ENCODE measurements around the gene CHTF18. TPM values are rescaled to one million over a fixed set of nuclear protein-coding genes. Genes with fewer than 3 reads are reported as not detected.
"Not testable (repeated sequence)": the region's sequence is repeated elsewhere in the genome, so short reads cannot be mapped to it uniquely, and the experiment has no call there.

CHTF18 gene
- total RNA-seq, 1 donor from 2014 or later = 142 TPM

DNA sequence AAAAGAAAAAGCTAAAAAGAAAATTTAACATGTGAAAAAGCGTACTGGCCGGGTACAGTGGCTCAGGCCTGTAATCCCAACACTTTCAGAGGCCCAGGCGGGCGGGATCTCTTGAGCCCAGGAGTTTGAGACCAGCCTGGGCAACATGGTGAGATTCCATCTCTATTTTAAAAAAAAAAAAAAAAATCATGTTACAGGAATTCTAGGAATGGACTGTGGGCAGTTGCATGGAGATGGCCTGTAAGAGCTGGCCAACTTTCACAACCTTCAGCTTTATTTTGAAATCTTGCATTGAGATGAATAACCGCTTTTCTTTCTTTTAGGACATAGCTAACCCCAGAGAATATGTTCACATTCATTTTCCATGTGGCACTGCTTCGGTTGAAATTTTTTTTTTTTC lies 39.4 kb upstream of the CHTF18 start:
- intact Hi-C loops (cut with micrococcal nuclease) = loop anchor here (10.0 kb wide), 1 partner anchor 226 kb away; the partner anchor contains the start of gene LMF1
- no peaks in the 10 kb centered on the region for H3K9me3 Mint-ChIP-seq
- no peaks in the 10 kb centered on the region for H3K36me3 Mint-ChIP-seq (ENCODE audit: low read depth)
- no peak overlapping the region for H3K27ac Mint-ChIP-seq
- no peaks in the 10 kb centered on the region for H3K4me1 Mint-ChIP-seq (ENCODE audit: low read depth)
- H3K27me3 Mint-ChIP-seq (ENCODE audit: insufficient read depth) = peaks cover 2% of the 10 kb centered on the region
- H3K4me3 Mint-ChIP-seq = no peak overlapping the region
- no peak for DNase-seq (ENCODE audit: low spot score)

DNA sequence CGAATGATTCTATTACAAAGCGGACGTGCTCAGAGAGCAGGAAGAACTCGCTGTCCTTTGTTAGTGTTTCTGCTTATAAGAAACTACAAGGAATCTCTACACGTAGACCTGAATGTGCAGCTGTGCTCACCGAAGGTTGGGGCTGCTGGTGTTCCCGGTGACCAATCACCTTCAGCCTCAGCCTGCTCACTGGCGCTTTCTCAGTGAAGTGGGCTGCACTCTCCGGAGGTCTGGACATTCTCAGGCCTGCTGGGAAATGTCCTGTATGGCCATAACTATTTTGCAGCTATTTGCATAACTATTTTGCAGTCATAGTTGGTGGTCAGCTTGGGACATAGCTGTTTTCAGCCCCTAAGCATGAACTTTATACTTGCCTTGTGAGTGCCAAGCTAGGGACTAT lies 37.9 kb upstream of the CHTF18 start:
- Mint-ChIP-seq H3K27me3 (ENCODE audit: insufficient read depth) (peaks cover 2% of the 10 kb centered on the region), H3K36me3 (ENCODE audit: low read depth) (no peaks in the 10 kb centered on the region), H3K4me1 (ENCODE audit: low read depth) (no peaks in the 10 kb centered on the region), H3K27ac (no peak overlapping the region), H3K9me3 (no peaks in the 10 kb centered on the region), H3K4me3 (no peak overlapping the region)
- no peak for DNase-seq (ENCODE audit: low spot score)
- intact Hi-C loops (cut with micrococcal nuclease) = no loop called here

DNA sequence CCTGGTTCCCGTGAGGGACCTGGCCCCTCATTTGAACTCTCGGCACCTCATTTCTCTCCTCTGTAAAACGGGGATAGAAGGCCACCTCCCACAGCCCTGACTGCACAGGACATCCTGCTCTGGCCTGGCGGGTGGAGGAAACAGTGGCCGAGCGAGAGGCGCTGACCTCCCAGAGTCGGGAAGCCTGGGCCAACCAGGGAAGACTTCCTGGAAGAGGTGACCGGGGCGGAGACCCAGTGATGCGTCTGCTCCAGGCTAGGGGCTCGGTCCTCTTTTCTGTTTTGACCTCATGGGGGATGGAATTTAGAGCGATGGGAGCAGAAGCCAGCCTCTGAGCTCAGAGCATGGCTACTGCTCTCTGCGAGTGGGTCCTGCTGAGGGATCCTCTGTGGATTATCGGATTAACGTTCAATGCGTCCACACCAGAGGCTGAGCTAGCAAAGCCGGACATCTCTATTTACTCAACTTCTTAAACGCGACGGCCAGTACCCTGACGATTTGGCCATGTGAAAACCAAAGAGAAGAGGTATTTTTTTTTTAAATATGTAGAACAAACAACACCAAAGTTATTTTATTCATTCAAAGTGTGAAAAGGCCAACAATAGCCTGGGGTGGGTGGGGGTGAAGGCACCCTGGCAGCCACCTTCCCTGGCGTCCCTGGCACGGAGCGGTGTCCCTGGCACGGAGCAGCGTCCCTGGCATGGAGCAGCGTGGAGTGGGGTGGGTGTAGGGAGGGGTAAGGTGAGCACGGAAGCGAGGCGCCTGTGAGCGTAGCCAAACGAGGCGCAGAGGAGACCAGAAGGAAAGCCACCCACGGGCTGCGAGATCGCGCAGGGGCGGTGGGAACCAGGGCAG lies 37.0 kb upstream of the CHTF18 start:
- H3K9me3 Mint-ChIP-seq = no peaks in the 10 kb centered on the region
- intact Hi-C loops (cut with micrococcal nuclease) = no loop called here

DNA sequence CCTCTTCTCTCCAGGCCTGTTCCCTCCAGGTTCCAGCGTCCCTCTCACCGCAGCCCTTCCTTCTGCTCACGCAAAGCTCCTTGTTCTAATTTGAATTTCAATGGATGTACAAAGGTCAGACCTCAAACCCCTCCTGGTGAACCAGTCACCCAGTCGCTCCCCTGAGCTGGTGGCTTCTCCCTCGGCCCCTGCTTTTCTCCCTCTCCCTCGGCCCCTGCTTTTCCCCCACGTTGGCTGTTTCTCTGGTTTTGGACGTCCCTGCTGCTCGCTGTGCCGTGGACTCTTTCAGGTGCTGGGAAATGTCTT lies 36.5 kb upstream of the CHTF18 start:
- intact Hi-C loops (cut with micrococcal nuclease) = no loop called here
- Mint-ChIP-seq H3K9me3 (no peaks in the 10 kb centered on the region), H3K4me3 (no peak overlapping the region)

More for the DNA sequence above, 37.0 kb upstream of the CHTF18 start:
- no peak overlapping the region for H3K27ac Mint-ChIP-seq
- DNase-seq (ENCODE audit: low spot score) = no peak
- no peaks in the 10 kb centered on the region for H3K4me1 Mint-ChIP-seq (ENCODE audit: low read depth)
- peaks cover 5% of the 10 kb centered on the region for H3K27me3 Mint-ChIP-seq (ENCODE audit: insufficient read depth)
- no peaks in the 10 kb centered on the region for H3K36me3 Mint-ChIP-seq (ENCODE audit: low read depth)
- H3K4me3 Mint-ChIP-seq = no peak overlapping the region

DNA sequence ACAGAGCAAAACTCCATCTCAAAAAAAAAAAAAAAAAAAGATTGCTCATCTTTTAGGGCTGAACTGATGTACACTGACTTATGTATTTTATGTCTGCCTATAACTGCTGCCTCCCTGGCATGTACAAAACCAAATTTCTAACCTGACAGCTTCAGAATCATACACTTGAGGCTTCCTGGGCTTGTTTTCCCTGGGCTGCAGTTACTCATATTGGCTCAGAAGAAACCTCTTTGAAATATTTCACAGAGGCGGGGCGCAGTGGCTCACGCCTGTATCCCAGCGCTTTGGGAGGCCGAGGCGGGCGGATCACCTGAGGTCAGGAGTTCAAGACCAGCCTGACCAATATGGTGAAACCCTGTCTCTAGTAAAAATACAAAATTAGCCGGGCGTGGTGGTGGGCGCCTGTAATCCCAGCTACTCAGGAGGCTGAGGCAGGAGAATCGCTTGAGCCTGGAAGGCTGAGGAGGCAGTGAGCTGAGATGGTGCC lies 34.3 kb upstream of the CHTF18 start:
- H3K27me3 Mint-ChIP-seq (ENCODE audit: insufficient read depth); H3K4me1 Mint-ChIP-seq (ENCODE audit: low read depth); H3K27ac Mint-ChIP-seq; DNase-seq (ENCODE audit: low spot score); H3K4me3 Mint-ChIP-seq; intact Hi-C loops (cut with micrococcal nuclease); H3K9me3 Mint-ChIP-seq; H3K36me3 Mint-ChIP-seq (ENCODE audit: low read depth): not testable (repeated sequence)

More for the DNA sequence above, 36.5 kb upstream of the CHTF18 start:
- Mint-ChIP-seq H3K4me1 (ENCODE audit: low read depth) (no peaks in the 10 kb centered on the region), H3K27ac (no peak overlapping the region), H3K36me3 (ENCODE audit: low read depth) (no peaks in the 10 kb centered on the region), H3K27me3 (ENCODE audit: insufficient read depth) (peaks cover 5% of the 10 kb centered on the region)
- DNase-seq (ENCODE audit: low spot score) = no peak

DNA sequence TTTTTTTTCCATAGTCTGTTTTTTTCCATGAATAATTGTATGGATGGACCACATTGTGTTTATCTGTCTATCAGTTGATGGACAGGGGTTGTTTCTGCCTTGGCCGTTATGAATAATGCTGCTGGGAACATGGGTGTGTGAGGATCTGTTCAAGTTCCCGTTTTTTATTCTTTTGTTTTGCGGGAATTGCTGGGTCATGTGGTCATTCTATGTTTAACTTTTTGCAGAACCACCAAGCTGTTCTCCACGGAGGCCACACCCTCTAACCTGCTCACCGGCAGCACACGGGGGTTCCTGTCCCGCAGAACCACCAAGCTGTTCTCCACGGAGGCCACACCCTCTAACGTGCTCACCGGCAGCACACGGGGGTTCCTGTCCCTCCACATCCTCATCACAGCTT lies 33.8 kb upstream of the CHTF18 start:
- Mint-ChIP-seq H3K27me3 (ENCODE audit: insufficient read depth) (peaks cover 9% of the 10 kb centered on the region), H3K4me3 (no peak overlapping the region), H3K36me3 (ENCODE audit: low read depth) (no peaks in the 10 kb centered on the region), H3K27ac (no peak overlapping the region), H3K9me3 (no peaks in the 10 kb centered on the region), H3K4me1 (ENCODE audit: low read depth) (no peaks in the 10 kb centered on the region)
- intact Hi-C loops (cut with micrococcal nuclease) = no loop called here
- DNase-seq (ENCODE audit: low spot score) = no peak

DNA sequence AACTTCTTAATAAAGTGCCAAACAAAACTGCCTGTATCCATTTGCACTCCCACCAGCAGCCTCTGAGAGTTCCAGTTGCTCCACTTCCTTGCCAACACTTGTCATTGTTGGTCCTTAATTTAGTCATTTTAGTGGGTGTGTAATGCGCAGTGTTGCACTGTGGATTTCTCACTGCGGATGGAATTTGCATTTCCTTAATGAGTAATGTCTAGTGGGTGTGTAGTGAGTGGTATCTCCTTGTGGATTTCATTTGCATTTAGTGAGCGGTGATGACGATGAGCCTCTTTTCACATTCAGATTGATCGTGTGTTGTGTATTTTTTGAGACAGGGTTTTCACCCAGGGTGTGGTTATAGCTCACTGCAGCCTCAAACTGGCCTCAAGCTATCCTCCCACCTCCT lies 32.0 kb upstream of the CHTF18 start:
- Mint-ChIP-seq H3K27ac (no peak overlapping the region), H3K27me3 (ENCODE audit: insufficient read depth) (peaks cover 7% of the 10 kb centered on the region), H3K9me3 (no peaks in the 10 kb centered on the region), H3K4me1 (ENCODE audit: low read depth) (no peaks in the 10 kb centered on the region), H3K36me3 (ENCODE audit: low read depth) (no peaks in the 10 kb centered on the region), H3K4me3 (no peak overlapping the region)
- DNase-seq (ENCODE audit: low spot score) = no peak
- intact Hi-C loops (cut with micrococcal nuclease) = no loop called here

DNA sequence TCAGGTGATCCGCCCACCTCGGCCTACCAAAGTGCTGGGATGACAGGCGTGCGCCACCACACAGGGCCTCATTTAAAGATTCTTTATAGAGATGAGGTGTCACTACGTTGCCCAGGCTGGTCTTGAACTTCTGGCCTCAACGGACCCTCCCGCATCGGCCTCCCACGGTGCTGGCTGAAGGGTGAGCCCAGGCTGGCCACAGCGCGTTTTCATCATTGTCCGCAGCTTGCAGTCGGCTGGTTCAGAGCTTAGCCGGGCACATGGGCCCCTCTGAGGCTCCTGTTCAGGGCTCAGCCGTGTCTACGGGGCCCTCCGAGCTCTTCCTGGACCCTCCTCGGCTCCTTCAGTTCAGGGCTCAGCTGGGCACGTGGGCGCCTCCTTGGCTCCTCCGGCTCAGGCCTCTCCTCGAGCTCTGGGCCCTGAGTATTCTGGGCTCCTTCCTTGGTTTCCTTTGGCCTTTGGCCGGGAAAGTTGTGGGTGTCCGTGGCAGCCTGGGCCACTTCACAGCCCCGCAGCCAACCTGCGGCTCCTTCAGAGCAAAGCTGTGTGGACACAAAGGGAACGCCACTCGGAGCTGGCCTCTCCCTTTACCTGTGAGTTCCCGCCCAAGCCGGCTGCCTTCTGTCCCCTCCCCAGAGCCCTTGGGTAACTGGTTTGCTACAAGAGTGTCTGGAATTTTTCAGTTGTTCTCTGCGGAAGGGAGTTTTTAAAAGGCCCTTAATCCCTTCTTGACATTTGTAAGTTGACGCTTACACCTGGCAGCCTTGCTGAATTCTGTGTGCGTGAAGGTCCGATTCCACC lies 29.1 kb upstream of the CHTF18 start:
- no peaks in the 10 kb centered on the region for H3K9me3 Mint-ChIP-seq
- H3K4me1 Mint-ChIP-seq (ENCODE audit: low read depth) = no peaks in the 10 kb centered on the region
- H3K27ac Mint-ChIP-seq = no peak overlapping the region
- intact Hi-C loops (cut with micrococcal nuclease) = no loop called here
- H3K36me3 Mint-ChIP-seq (ENCODE audit: low read depth) = no peaks in the 10 kb centered on the region
- DNase-seq (ENCODE audit: low spot score) = no peak
- H3K4me3 Mint-ChIP-seq = no peak overlapping the region
- peaks cover 7% of the 10 kb centered on the region for H3K27me3 Mint-ChIP-seq (ENCODE audit: insufficient read depth)

DNA sequence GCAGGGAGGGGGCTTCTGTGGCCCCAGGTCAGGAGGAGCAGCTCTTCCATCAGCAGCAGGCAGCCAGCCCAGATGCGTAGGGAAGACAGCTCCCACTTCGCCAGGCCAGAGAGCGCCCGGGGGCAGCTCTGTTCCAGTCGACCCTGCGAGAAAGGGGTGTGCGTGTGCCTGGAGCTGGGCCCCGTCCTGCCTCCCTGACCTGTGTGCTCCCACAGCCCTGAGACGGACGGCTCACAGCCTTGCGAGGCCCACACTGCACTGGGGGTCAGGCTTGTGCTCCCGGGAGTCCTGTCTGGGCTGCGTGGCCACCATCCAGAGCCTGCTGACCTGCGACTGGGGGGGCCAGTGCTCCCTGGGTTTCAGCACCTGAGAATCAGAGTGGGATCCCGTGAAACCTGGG lies 28.4 kb upstream of the CHTF18 start:
- no peaks in the 10 kb centered on the region for H3K9me3 Mint-ChIP-seq
- no peaks in the 10 kb centered on the region for H3K36me3 Mint-ChIP-seq (ENCODE audit: low read depth)
- DNase-seq (ENCODE audit: low spot score) = no peak
- no peaks in the 10 kb centered on the region for H3K4me1 Mint-ChIP-seq (ENCODE audit: low read depth)
- intact Hi-C loops (cut with micrococcal nuclease) = no loop called here
- H3K27ac Mint-ChIP-seq = no peak overlapping the region
- H3K27me3 Mint-ChIP-seq (ENCODE audit: insufficient read depth) = peaks cover 7% of the 10 kb centered on the region
- no peak overlapping the region for H3K4me3 Mint-ChIP-seq

DNA sequence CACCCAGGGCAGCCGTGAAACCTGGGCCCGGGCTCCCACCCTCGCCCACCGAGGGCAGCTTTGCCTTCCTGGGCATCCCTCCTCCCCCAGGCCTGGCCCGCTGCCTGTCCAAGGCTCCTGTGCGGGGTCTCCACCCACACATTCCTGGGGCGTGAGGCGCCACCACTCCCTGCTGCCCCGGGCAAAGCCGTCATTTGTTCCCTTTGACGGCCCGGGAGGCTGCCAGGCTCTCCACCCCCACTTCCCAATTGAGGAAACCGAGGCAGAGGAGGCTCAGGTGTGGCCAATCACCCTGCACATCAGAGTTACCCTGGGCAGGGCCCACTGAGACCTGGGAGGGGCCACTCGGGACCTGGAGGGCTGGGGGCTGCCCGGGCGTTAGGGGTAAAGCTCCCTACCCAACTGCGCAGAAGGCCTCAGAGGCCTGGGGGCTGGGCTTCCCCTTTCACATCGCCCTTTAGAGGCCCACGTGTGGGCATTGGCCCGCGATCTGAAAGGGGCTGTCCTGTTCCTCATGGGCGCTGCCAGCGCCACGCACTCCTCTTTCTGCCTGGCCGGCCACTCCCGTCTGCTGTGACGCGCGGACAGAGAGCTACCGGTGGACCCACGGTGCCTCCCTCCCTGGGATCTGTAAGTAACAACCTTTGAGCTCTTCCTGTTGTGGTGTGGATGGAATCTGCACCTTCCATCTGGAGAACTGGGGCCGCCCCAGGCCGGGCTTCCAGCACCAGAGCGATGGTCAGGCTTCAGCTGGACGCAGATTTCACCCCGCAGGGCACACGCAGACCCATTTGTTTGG lies 27.7 kb upstream of the CHTF18 start, which contains the start of gene MSLN:
TSS of gene MSLN (plus strand) at position 190 of the 799 bp plus-strand sequence. CDS start 1,947 bp downstream, outside the sequence.
- Mint-ChIP-seq H3K27ac (no peak within 1 kb of the TSS), H3K4me1 (ENCODE audit: low read depth) (no peaks in the 10 kb centered on the region), H3K4me3 (no peak within 1 kb of the TSS), H3K9me3 (no peaks in the 10 kb centered on the region), H3K36me3 (ENCODE audit: low read depth) (no peaks in the 10 kb centered on the region), H3K27me3 (ENCODE audit: insufficient read depth) (peaks cover 7% of the 10 kb centered on the region)
- DNase-seq (ENCODE audit: low spot score) = no peak
- intact Hi-C loops (cut with micrococcal nuclease) = no loop called here

DNA sequence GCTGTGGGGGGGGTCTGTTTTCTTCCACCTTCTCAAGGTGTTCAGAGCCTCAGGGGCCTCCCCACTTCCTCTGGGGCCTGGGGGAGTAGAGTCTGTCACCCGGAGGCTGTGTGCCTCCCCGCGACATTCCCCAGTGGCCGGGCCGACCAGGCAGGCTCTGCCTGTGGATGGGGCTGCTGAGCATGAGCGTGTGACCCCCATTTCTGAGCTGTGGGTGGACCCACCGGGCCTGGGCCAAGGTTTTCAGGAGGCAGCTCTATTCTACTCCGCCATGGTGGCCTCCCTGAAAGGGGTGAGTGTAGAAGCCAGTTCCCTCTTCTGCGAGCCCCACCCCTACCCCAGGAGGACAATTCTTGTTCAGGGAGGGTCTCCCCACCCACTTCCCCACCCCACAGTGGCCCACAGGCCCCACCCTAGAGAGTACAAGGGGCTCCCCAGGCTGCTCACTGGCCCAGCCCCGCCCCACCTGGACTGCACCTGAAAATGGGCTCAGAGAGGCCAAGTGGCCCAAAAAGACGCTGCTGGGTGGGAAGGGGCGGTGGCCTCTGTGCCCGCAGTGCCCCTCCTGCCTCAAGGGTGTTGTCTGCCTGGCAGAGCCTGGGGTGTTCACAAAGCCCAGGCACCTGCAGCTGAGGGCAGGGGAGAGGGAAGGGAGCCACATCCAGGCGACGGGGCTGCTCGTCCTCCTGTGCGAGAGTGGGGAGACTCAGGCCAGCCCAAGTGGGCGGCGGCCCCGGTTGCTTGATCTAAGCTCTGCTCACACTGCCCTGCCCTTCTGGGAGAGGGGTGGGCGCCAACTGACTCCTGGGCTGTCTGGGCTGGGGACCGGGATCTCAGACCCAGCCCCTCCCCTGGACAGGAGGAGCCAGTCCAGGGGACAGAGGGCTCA lies 26.6 kb upstream of the CHTF18 start:
- no peak overlapping the region for H3K4me3 Mint-ChIP-seq
- DNase-seq (ENCODE audit: low spot score) = no peak
- intact Hi-C loops (cut with micrococcal nuclease) = no loop called here
- H3K27me3 Mint-ChIP-seq (ENCODE audit: insufficient read depth) = peaks cover 4% of the 10 kb centered on the region
- H3K4me1 Mint-ChIP-seq (ENCODE audit: low read depth) = no peaks in the 10 kb centered on the region
- no peaks in the 10 kb centered on the region for H3K36me3 Mint-ChIP-seq (ENCODE audit: low read depth)
- no peaks in the 10 kb centered on the region for H3K9me3 Mint-ChIP-seq
- H3K27ac Mint-ChIP-seq = no peak overlapping the region
